Subcutaneous abdominal adipose tissue (tissue), 5 donors: ENCODE data around the gene LDB2.

Experiments used
- H3K27ac ChIP-seq: one replicate; pipeline ENCODE4 v1.7.0; 2013; ENCODE audit warnings: low read depth, mild to moderate bottlenecking, inconsistent platforms, low read length, moderate library complexity
- H3K27me3 ChIP-seq, 5 donors: one replicate each; pipeline ENCODE4 v1.7.0; 2013; ENCODE audit warnings: low read length in 5 of 5, inconsistent platforms in 1 of 5; ENCODE audit not compliant: control insufficient read depth in 5 of 5, insufficient read depth in 4 of 5
- H3K36me3 ChIP-seq, 5 donors: one replicate each; pipeline ENCODE4 v1.7.0; 2013; ENCODE audit warnings: low read length in 5 of 5; ENCODE audit not compliant: control insufficient read depth in 5 of 5, insufficient read depth in 5 of 5
- H3K4me1 ChIP-seq, 5 donors: one replicate each; pipeline ENCODE4 v1.7.0; 2013; ENCODE audit warnings: low read length in 5 of 5, mild to moderate bottlenecking in 3 of 5, moderate library complexity in 1 of 5; ENCODE audit not compliant: control insufficient read depth in 5 of 5, insufficient read depth in 5 of 5
- H3K4me3 ChIP-seq, 5 donors: one replicate each; pipeline ENCODE4 v1.7.0; 2013; ENCODE audit warnings: low read length in 5 of 5, low read depth in 1 of 5
- H3K9ac ChIP-seq, 5 donors: one replicate each; pipeline ENCODE4 v1.7.0; 2013; ENCODE audit warnings: low read length in 5 of 5, mild to moderate bottlenecking in 4 of 5, moderate library complexity in 3 of 5
- H3K9me3 ChIP-seq, 5 donors: one replicate each; pipeline ENCODE4 v1.7.0; 2013; ENCODE audit warnings: low read length in 5 of 5; ENCODE audit not compliant: control insufficient read depth in 5 of 5
- donor health status: healthy.
- donor health status: healthy.
- donor health status: healthy.
- donor health status: healthy.
- donor health status: healthy.

LDB2 gene

DNA sequence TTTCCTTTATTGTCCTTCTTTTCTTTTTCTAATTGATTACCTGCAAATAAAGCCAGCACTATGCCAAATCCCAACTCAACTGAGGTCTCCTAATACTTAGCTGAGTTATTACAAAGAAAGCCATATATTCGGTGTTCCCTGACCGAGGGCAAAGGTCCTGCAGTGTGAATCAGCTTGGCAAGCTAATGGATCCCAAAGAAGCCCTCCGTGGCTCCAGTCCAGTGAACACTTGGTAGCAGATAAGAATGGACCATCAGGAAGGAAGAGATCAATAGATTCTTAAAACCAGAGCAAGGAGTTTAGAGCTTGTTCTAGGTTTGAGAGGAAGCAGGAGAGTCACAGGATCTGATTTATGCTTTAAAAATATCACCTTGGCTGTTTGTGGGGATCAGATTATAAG lies 8.5 kb downstream of the LDB2 start:
- Histone ChIP-seq H3K4me1 (peaks cover 0 to 32% (median 6%) of the 10 kb centered on the region in 5 donors), H3K27ac (no peak overlapping the region), H3K36me3 (peaks cover 0 to 10% (median 3%) of the 10 kb centered on the region in 5 donors), H3K9ac (no peak overlapping the region), H3K9me3 (no peaks in the 10 kb centered on the region), H3K4me3 (no peak overlapping the region), H3K27me3 (peaks cover 0 to 3% (median 0%) of the 10 kb centered on the region in 5 donors)

DNA sequence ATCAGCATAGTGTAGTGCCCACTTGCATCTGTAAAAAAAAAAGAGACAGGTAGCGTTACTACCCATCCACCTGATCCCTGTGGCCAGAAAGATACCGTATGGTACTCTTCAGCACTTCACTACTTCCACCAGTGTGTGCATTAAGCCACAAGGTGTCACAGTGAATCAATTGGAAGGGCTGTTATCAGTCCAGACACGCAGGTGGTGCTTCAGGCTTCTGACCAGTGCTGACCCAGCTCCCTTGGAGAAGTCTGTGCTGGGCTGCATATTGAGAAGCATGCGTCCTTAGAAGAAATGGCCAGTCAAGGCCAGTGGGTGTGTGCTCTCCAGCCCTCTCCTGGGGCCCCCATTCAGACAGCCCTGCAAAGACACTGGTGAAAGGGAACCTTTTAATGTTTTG lies 10.6 kb downstream of the LDB2 start:
- H3K4me1 ChIP-seq = peaks cover 0 to 25% (median 6%) of the 10 kb centered on the region in 5 donors
- no peaks in the 10 kb centered on the region for H3K27me3 ChIP-seq
- no peak overlapping the region for H3K27ac ChIP-seq

DNA sequence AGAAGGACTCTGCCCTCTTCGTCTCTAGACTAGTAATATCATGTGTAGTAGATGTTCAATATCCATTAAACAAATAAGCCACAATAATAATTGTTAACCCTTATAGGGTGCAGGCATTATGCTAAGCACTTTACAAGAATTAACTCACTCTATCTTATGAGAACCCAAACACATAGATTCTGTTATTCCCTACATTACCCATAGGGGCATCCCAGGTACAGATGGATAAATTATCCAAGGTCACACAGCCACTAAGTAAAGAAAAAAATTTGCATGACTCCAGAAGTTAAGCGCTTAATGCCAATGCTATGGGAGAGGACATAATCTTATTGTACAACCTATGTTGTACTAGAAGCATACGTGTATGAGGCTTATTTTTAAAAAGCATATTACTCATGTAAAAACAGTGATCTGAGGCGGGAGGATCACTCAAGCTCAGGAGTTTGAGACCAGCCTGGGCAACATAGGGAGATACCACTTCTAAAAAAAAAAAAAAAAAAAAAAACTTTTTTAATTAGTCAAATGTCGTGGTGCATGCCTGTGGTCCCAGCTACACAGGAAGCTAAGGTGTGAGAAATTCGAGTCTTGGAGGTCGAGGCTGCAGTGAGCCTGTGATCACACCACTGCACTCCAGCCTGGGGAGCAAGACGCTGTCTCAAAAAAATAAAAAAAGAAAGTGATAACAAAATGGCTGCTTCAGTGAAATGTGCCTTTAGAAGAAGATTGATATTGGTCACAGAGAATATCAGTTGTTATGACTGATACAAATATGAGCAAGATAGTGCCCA lies 13.6 kb downstream of the LDB2 start:
- Histone ChIP-seq H3K27ac (no peak overlapping the region), H3K9me3 (no peaks in the 10 kb centered on the region), H3K9ac (no peak overlapping the region), H3K36me3 (peaks cover 0 to 15% (median 3%) of the 10 kb centered on the region in 5 donors), H3K27me3 (no peaks in the 10 kb centered on the region), H3K4me1 (peaks cover 0 to 7% (median 0%) of the 10 kb centered on the region in 5 donors), H3K4me3 (no peak overlapping the region)

More for the DNA sequence above, 10.6 kb downstream of the LDB2 start:
- Histone ChIP-seq H3K9me3 (no peaks in the 10 kb centered on the region), H3K4me3 (no peak overlapping the region), H3K36me3 (peaks cover 0 to 13% (median 3%) of the 10 kb centered on the region in 5 donors), H3K9ac (no peak overlapping the region)

DNA sequence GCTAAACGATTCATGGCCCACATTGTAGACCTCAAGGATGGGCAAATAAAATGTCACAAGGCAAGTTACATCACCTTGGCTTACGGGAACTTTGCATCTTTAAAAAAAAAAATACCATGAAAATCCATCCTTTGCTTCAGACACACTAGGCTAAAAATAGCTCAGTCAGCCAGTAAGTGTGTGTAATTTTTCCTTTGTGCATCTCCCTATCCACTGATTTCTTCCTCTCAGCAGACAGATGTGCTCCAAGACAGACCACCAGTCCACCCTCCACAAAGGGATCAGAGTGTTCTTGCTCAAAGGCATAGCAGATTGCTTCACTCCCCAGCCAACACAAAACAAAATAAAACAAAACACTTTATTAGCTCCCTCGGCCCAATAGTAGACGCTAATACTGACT lies 14.6 kb downstream of the LDB2 start:
- Histone ChIP-seq H3K9me3 (no peaks in the 10 kb centered on the region), H3K4me3 (no peak overlapping the region), H3K36me3 (peaks cover 0 to 15% (median 3%) of the 10 kb centered on the region in 5 donors), H3K27ac (no peak overlapping the region), H3K9ac (no peak overlapping the region), H3K4me1 (peaks cover 0 to 3% (median 0%) of the 10 kb centered on the region in 5 donors), H3K27me3 (no peaks in the 10 kb centered on the region)

DNA sequence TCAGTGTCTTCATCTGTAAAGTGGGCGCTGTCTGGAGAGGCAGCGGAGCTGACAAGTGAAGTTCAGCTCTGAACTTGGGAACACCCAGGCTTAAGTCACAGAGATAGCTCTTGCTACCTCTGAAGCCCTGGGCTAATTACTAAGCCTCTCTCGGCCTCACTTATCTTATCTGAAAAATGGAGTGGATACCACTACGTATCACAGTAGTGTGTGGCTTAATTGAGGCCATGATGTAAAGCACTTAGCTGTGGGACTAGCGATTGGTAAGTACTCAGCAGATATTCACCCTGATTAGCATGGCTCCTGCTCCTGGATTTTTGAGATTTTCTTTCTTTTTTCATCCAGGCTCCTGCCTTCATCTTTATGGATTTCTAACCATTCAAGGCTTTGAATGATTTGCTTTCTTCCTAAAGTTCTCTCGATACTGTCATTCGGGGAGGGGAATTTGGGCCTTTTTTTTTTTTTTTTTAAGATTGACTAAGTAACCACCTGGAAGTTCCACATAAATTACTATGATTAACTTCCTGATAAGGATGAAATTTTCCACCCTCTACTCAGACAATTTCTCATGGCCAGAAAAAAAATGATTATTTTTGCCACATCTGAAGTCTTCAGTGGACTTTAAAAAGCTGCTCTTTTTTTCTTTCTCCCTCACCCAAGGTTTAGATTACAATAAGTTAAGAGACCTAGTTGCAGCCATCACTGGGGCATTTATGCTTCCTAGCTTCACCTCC lies 17.1 kb downstream of the LDB2 start:
- Histone ChIP-seq H3K9me3 (no peaks in the 10 kb centered on the region), H3K9ac (no peak overlapping the region), H3K4me1 (peaks cover 0 to 3% (median 0%) of the 10 kb centered on the region in 5 donors), H3K4me3 (no peak overlapping the region), H3K27ac (no peak overlapping the region), H3K27me3 (no peaks in the 10 kb centered on the region), H3K36me3 (peaks cover 0 to 8% (median 0%) of the 10 kb centered on the region in 5 donors)

DNA sequence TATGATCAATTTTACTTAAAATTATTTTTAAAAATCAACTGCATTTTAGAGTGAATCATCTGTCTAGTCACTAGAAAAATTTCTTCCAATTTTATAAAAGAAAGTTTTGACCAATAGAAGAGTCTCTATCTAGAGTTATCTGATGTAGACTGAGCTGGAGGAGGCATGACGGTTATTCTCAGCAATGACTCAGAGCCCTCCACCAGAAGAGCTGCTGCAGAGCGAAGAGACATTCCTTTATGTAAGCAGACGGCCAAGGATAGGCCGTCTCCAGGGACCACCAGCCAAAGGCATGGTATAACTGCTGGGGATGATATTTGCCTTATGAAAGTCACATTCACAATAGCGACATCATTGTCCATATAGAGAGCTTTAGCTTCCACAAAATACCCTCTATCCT lies 23.0 kb downstream of the LDB2 start:
- H3K9me3 ChIP-seq = no peaks in the 10 kb centered on the region
- no peaks in the 10 kb centered on the region for H3K36me3 ChIP-seq
- no peak overlapping the region for H3K27ac ChIP-seq

DNA sequence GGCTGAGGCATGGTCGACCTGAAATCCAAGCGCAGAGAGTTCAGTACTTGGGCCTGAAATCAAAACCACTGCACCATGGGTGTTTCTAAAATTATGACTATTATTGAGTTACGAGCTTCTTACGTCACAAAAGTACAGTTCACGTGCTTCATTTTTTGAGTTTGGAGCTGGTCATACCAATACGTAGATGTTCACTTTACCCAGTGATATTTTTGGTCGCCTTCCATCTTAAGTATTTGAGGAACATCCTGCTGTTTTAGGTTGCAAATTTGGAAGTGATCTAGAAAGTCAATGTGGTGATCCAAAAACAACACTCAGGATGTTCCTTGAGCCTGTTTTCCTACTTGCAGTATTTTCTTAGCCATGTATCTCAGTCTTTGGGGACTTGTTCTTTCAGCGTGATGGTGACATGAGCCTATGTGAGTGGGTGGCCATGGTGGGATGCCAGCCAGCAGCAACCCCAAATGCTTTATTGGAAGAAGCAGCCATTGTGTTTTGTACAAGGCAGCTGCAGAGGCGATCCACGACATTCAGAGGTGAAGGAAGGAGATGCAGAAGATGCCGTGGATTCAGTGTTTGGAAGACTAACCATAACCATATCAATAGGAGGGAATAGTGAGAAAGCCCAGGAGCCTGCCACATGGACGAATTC lies 28.7 kb downstream of the LDB2 start:
- H3K27me3 ChIP-seq = no peaks in the 10 kb centered on the region
- H3K27ac ChIP-seq = no peak overlapping the region
- no peak overlapping the region for H3K9ac ChIP-seq
- peaks cover 0 to 2% (median 0%) of the 10 kb centered on the region in 5 donors for H3K36me3 ChIP-seq
- no peaks in the 10 kb centered on the region for H3K9me3 ChIP-seq
- no peak overlapping the region for H3K4me3 ChIP-seq
- H3K4me1 ChIP-seq = peaks cover 0 to 20% (median 0%) of the 10 kb centered on the region in 5 donors

More for the DNA sequence above, 23.0 kb downstream of the LDB2 start:
- no peaks in the 10 kb centered on the region for H3K27me3 ChIP-seq
- no peak overlapping the region for H3K9ac ChIP-seq
- peaks cover 0 to 5% (median 0%) of the 10 kb centered on the region in 5 donors for H3K4me1 ChIP-seq
- H3K4me3 ChIP-seq = no peak overlapping the region

DNA sequence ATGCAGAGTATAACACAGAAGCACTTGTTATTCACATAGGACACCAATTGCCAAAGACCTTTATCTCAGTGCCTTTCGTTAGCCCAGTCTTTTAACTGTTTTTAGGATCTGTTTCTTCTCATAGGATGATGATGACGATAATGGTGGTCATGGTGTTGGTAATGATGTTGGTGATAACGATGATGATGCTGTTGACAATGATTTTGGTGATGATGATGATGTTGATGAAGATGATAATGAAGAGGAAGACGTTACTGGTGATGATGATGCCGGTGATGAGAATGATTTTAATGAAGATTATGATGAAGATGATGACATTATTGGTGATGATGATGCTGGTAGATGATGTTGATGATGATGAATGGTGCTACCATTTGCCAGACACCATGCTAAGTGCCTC lies 29.8 kb downstream of the LDB2 start:
- no peak overlapping the region for H3K4me3 ChIP-seq
- H3K36me3 ChIP-seq = peaks cover 0 to 2% (median 0%) of the 10 kb centered on the region in 5 donors
- no peaks in the 10 kb centered on the region for H3K27me3 ChIP-seq
- H3K9ac ChIP-seq = no peak overlapping the region
- no peaks in the 10 kb centered on the region for H3K9me3 ChIP-seq
- H3K27ac ChIP-seq = no peak overlapping the region
- H3K4me1 ChIP-seq = peaks cover 0 to 27% (median 0%) of the 10 kb centered on the region in 5 donors

DNA sequence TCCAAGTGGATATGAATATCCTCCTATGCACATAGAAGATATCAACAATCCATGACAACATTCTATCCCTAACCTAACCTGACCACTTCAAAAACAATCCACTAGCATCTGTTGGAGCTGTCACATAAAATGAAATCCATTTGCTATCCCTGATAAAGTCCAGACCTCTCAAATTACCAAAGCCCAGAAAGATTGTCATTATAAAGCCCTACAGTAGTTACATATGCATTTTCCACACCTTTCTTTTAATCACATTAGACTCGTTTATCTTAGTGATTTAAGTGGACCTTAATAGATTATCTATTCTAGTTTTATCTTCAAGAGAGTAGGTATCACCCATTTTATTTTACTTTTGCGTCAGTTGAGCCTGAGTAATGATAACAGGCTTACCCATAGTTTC lies 30.6 kb downstream of the LDB2 start:
- no peaks in the 10 kb centered on the region for H3K9me3 ChIP-seq
- H3K9ac ChIP-seq = no peak overlapping the region
- peaks cover 0 to 33% (median 0%) of the 10 kb centered on the region in 5 donors for H3K4me1 ChIP-seq
- no peak overlapping the region for H3K27ac ChIP-seq
- H3K27me3 ChIP-seq = no peaks in the 10 kb centered on the region
- no peak overlapping the region for H3K4me3 ChIP-seq
- peaks cover 0 to 2% (median 0%) of the 10 kb centered on the region in 5 donors for H3K36me3 ChIP-seq
